K562 (cell line): ENCODE measurements around the gene DNAJC6. TPM values are rescaled to one million over a fixed set of nuclear protein-coding genes. Genes with fewer than 3 reads are reported as not detected.

Experiments used
- BMI1 ChIP-seq: fragments of 150-350 bp; IDR thresholded peaks from 2 replicates; pipeline ENCODE4 v1.6.1; 2014; ENCODE audit warnings: low read length
- ELF1 ChIP-seq: fragments of 200-800 bp; sonication (Bioruptor generic); IDR thresholded peaks from 2 replicates; pipeline ENCODE4 v1.6.1; 2016; ENCODE audit warnings: missing genetic modification characterization, missing compliant biosample characterization
- MYNN ChIP-seq, 2 experiments: sonication (generic); formaldehyde crosslinking in 1 of 2; IDR thresholded peaks; 2 replicates each; pipeline versions ENCODE4 v1.5.0 to v1.6.1; 2016 to 2020; ENCODE audit warnings: antibody characterized with exemption in 1 of 2, missing genetic modification reagents in 1 of 2
- PCBP1 ChIP-seq: fragments of 200-400 bp; formaldehyde crosslinking; IDR thresholded peaks from 2 replicates; pipeline ENCODE4 v1.6.1; 2018; ENCODE audit warnings: mild to moderate bottlenecking, low read depth, low read length; ENCODE audit not compliant: poor library complexity, severe bottlenecking
- ZFX ChIP-seq: sonication (generic); formaldehyde crosslinking; IDR thresholded peaks from 2 replicates; pipeline ENCODE4 v1.8.0; 2022; ENCODE audit warnings: mild to moderate bottlenecking, missing genetic modification reagents, moderate library complexity
- polyA plus RNA-seq, 8 experiments: library from polyadenylated mRNA; depleted of rRNA in 4 of 8; stranded (reverse) in 5 of 8; unstranded in 3 of 8; fragments of >200 nt; fragmentation: Nextera tagmentation in 2 of 8; fragmentation: Illumina TruSeq in 1 of 8; extraction: Ambion mirVana in 2 of 8; extraction: Trizol in 1 of 8; gene quantifications; 2 replicates each; pipeline versions ENCODE4 v1.2.1 to v1.2.3, GENCODE V29; 2011 to 2014; ENCODE audit warnings: inconsistent platforms in 1 of 8, missing spikeins in 1 of 8
- total RNA-seq, 7 experiments: library from RNA; depleted of rRNA in 6 of 7; stranded (reverse); fragments of >200 nt in 6 of 7; fragmentation: Illumina TruSeq in 2 of 7; extraction: Trizol in 2 of 7; gene quantifications; 2 replicates each; pipeline versions ENCODE4 v1.2.1 to v1.2.3, GENCODE V29; 2011 to 2021; ENCODE audit warnings: low replicate concordance in 1 of 7
- TF ChIP-seq, protein P1 (sequence below): fragments of 450-650 bp; conservative IDR thresholded peaks from 2 replicates; pipeline ENCODE4 v1.6.1; 2016; ENCODE audit warnings: missing genetic modification characterization, low read depth, mild to moderate bottlenecking, control low read depth, missing compliant biosample characterization
- TF ChIP-seq, protein P2 (sequence below), 2 experiments: IDR thresholded peaks; 2 replicates each; pipeline ENCODE4 v1.6.1; 2012; ENCODE audit warnings: improper control_type of control experiment in 2 of 2, low read depth in 2 of 2, low read length in 2 of 2, borderline replicate concordance in 1 of 2
- TF ChIP-seq, protein P3 (sequence below): sonication (generic); formaldehyde crosslinking; IDR thresholded peaks from 2 replicates; pipeline ENCODE4 v1.8.0; 2022; ENCODE audit warnings: missing genetic modification reagents, mild to moderate bottlenecking, borderline replicate concordance
- TF ChIP-seq, protein P4 (sequence below), 2 experiments: fragments of 450-650 bp; IDR thresholded peaks; 2 replicates each; pipeline ENCODE4 v1.6.1; 2018; ENCODE audit warnings: mild to moderate bottlenecking in 2 of 2, low read depth in 1 of 2; ENCODE audit not compliant: partially characterized antibody in 2 of 2
- TF ChIP-seq, protein P5 (sequence below), 2 experiments: IDR thresholded peaks in 1 of 2; conservative IDR thresholded peaks in 1 of 2; 2 replicates each; pipeline ENCODE4 v1.6.1; 2016; ENCODE audit warnings: low read depth in 2 of 2, mild to moderate bottlenecking in 1 of 2, missing compliant biosample characterization in 1 of 2, missing genetic modification characterization in 1 of 2, moderate library complexity in 1 of 2

The DNAJC6 gene
- total and polyA plus RNA-seq, 9 of the 15 experiments (the other 6 are each of a cell fraction or from before 2014, with no cell fraction given): 6.7 to 78.7 (median 28.0) TPM

DNA sequence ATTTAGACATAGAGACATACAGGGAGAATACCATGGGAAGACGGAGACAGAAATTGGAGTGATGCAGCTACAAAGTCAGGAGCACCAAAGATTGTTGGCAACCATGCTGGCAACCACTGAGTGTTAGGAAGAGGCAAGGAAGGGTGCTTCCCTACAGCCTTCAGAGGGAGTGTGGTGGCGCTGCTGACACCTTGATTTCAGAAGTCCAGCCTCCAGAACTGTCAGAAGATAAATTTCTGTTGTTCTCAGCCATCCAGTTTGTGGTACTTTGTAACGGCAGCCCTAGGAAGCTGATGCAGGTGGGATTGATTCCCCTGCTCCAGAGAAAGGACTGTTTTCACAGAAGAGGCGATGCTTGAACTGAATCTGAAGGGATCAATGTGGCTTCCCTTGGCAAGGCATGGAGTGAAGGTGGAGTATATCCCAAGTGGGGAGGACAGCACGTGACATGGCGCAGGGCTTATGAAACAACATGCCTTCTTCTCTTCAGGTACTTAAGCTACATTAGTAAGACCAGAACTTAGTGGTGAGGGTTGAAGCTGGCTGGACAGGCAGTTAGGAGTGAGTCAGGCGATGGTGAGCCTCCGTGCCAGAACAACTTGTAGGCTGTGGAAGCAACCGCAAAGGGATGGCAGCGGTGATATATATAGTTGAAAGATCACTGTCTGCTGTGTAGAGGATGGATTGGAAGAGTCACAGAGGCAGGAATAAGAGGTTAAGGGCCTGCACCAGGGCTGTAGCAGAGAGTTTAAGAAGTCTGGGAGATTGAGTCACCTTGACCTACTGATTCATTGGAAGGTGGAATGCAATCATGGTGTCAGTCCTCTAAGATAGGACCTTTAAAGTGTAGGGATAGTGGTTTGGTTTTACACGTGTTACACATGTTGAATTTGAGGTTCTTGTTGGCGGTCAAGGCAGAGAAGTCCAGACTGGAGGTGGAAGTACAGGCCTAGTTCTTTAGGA lies 113.2 kb downstream of the DNAJC6 start (continued):
- TF ChIP-seq ELF1 (tag) (no peak), MYNN (IDR thresholded peaks at IDR 0.05) (0 out of 2 replicates have a peak, but pooled peaks have one; percentile 2), MYNN (CRISPR knock-in tag; IDR thresholded peaks at IDR 0.05) (no peak), ZFX (CRISPR knock-in tag) (no peak; the same call in 1 of the 2 replicates), BMI1 (no peak), PCBP1 (no peak)
- TF ChIP-seq, protein P1, sequence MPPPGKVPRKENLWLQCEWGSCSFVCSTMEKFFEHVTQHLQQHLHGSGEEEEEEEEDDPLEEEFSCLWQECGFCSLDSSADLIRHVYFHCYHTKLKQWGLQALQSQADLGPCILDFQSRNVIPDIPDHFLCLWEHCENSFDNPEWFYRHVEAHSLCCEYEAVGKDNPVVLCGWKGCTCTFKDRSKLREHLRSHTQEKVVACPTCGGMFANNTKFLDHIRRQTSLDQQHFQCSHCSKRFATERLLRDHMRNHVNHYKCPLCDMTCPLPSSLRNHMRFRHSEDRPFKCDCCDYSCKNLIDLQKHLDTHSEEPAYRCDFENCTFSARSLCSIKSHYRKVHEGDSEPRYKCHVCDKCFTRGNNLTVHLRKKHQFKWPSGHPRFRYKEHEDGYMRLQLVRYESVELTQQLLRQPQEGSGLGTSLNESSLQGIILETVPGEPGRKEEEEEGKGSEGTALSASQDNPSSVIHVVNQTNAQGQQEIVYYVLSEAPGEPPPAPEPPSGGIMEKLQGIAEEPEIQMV (tag): no peak
- TF ChIP-seq, protein P2, sequence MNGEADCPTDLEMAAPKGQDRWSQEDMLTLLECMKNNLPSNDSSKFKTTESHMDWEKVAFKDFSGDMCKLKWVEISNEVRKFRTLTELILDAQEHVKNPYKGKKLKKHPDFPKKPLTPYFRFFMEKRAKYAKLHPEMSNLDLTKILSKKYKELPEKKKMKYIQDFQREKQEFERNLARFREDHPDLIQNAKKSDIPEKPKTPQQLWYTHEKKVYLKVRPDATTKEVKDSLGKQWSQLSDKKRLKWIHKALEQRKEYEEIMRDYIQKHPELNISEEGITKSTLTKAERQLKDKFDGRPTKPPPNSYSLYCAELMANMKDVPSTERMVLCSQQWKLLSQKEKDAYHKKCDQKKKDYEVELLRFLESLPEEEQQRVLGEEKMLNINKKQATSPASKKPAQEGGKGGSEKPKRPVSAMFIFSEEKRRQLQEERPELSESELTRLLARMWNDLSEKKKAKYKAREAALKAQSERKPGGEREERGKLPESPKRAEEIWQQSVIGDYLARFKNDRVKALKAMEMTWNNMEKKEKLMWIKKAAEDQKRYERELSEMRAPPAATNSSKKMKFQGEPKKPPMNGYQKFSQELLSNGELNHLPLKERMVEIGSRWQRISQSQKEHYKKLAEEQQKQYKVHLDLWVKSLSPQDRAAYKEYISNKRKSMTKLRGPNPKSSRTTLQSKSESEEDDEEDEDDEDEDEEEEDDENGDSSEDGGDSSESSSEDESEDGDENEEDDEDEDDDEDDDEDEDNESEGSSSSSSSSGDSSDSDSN (IDR thresholded peaks at IDR 0.05; ENCODE audit: borderline replicate concordance in 1 of 2, low read depth in 2 of 2, low read length in 2 of 2): no peak
- TF ChIP-seq, protein P3, sequence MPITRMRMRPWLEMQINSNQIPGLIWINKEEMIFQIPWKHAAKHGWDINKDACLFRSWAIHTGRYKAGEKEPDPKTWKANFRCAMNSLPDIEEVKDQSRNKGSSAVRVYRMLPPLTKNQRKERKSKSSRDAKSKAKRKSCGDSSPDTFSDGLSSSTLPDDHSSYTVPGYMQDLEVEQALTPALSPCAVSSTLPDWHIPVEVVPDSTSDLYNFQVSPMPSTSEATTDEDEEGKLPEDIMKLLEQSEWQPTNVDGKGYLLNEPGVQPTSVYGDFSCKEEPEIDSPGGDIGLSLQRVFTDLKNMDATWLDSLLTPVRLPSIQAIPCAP (CRISPR knock-in tag): no peak
- TF ChIP-seq, protein P4, sequence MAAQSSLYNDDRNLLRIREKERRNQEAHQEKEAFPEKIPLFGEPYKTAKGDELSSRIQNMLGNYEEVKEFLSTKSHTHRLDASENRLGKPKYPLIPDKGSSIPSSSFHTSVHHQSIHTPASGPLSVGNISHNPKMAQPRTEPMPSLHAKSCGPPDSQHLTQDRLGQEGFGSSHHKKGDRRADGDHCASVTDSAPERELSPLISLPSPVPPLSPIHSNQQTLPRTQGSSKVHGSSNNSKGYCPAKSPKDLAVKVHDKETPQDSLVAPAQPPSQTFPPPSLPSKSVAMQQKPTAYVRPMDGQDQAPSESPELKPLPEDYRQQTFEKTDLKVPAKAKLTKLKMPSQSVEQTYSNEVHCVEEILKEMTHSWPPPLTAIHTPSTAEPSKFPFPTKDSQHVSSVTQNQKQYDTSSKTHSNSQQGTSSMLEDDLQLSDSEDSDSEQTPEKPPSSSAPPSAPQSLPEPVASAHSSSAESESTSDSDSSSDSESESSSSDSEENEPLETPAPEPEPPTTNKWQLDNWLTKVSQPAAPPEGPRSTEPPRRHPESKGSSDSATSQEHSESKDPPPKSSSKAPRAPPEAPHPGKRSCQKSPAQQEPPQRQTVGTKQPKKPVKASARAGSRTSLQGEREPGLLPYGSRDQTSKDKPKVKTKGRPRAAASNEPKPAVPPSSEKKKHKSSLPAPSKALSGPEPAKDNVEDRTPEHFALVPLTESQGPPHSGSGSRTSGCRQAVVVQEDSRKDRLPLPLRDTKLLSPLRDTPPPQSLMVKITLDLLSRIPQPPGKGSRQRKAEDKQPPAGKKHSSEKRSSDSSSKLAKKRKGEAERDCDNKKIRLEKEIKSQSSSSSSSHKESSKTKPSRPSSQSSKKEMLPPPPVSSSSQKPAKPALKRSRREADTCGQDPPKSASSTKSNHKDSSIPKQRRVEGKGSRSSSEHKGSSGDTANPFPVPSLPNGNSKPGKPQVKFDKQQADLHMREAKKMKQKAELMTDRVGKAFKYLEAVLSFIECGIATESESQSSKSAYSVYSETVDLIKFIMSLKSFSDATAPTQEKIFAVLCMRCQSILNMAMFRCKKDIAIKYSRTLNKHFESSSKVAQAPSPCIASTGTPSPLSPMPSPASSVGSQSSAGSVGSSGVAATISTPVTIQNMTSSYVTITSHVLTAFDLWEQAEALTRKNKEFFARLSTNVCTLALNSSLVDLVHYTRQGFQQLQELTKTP (IDR thresholded peaks at IDR 0.05; ENCODE audit: low read depth in 1 of 2, partially characterized antibody in 2 of 2): no peak
- TF ChIP-seq, protein P5, sequence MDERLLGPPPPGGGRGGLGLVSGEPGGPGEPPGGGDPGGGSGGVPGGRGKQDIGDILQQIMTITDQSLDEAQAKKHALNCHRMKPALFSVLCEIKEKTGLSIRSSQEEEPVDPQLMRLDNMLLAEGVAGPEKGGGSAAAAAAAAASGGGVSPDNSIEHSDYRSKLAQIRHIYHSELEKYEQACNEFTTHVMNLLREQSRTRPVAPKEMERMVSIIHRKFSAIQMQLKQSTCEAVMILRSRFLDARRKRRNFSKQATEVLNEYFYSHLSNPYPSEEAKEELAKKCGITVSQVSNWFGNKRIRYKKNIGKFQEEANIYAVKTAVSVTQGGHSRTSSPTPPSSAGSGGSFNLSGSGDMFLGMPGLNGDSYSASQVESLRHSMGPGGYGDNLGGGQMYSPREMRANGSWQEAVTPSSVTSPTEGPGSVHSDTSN (CRISPR knock-in tag; IDR thresholded peaks at IDR 0.05; ENCODE audit: low read depth): no peak
- TF ChIP-seq, protein P5 (tag; conservative IDR thresholded peaks at IDR 0.05; ENCODE audit: low read depth): peak; percentile 68
